ENCODE data around the gene PRSS37.

DNA sequence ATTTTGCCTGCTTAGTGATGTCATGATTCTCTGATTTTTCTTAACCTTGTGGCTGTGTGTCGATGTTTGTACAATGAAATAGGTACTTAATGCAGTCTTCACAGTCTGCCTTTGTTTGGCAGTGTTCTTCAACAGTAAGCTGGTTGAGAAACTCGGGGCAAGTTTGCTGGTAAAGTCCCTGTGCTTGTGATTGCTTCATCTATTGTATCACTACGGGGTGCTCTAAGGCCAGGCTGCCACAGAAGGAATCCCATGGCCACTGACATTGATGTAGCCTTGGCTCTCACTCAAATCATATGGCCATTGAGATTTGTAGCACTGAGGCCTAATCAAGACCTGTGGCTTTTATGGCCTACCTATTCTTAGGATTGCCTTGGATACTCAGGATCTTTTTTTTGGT lies 33.5 kb upstream of the PRSS37 start:
- TF ChIP-seq, protein P1, sequence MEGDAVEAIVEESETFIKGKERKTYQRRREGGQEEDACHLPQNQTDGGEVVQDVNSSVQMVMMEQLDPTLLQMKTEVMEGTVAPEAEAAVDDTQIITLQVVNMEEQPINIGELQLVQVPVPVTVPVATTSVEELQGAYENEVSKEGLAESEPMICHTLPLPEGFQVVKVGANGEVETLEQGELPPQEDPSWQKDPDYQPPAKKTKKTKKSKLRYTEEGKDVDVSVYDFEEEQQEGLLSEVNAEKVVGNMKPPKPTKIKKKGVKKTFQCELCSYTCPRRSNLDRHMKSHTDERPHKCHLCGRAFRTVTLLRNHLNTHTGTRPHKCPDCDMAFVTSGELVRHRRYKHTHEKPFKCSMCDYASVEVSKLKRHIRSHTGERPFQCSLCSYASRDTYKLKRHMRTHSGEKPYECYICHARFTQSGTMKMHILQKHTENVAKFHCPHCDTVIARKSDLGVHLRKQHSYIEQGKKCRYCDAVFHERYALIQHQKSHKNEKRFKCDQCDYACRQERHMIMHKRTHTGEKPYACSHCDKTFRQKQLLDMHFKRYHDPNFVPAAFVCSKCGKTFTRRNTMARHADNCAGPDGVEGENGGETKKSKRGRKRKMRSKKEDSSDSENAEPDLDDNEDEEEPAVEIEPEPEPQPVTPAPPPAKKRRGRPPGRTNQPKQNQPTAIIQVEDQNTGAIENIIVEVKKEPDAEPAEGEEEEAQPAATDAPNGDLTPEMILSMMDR (conservative IDR thresholded peaks at IDR 0.05): no peak
- no peak for TF ChIP-seq EZH2 (IDR thresholded peaks at IDR 0.05; ENCODE audit: low read depth)
